ENCODE measurements around the gene CBFB. TPM values are rescaled to one million over a fixed set of nuclear protein-coding genes. Genes with fewer than 3 reads are reported as not detected.
A peak's percentile ranks its signal among the peaks of the same experiment; 100 is the strongest.
"Not testable (repeated sequence)": the region's sequence is repeated elsewhere in the genome, so short reads cannot be mapped to it uniquely, and the experiment has no call there.

The CBFB gene
- polyA plus RNA-seq (ENCODE audit: insufficient read length) = 83.8 TPM
- long read RNA-seq, donor 1, transcript CBFB-202 (6 exons, 2,971 nt) = major isoform, 9 of 47 reads
- long read RNA-seq, donor 1, transcript CBFB-201 (6 exons, 3,136 nt) = minor isoform, 8 of 47 reads
- long read RNA-seq, donor 1, partial matches to known transcripts = 30 of 47 reads
- long read RNA-seq, donor 1, other reads (novel, unspliced or antisense) = 0 of 47 reads
- long read RNA-seq, donor 2, transcript CBFB-202 (6 exons, 2,971 nt) = major isoform, 5 of 10 reads
- long read RNA-seq, donor 2, partial matches to known transcripts = 0 of 10 reads
- long read RNA-seq, donor 2, other reads (novel, unspliced or antisense) = 0 of 10 reads
- long read RNA-seq, donor 3, transcript CBFB-201 (6 exons, 3,136 nt) = minor isoform, 5 of 14 reads
- long read RNA-seq, donor 3, transcript CBFB-202 (6 exons, 2,971 nt) = major isoform, 7 of 14 reads
- long read RNA-seq, donor 3, partial matches to known transcripts = 0 of 14 reads
- long read RNA-seq, donor 3, other reads (novel, unspliced or antisense) = 0 of 14 reads
- long read RNA-seq, donor 4 = 0 reads
- long read RNA-seq, donor 5, transcript CBFB-201 (6 exons, 3,136 nt) = minor isoform, 7 of 15 reads
- long read RNA-seq, donor 5, transcript CBFB-202 (6 exons, 2,971 nt) = major isoform, 8 of 15 reads
- long read RNA-seq, donor 5, partial matches to known transcripts = 0 of 15 reads
- long read RNA-seq, donor 5, other reads (novel, unspliced or antisense) = 0 of 15 reads
- long read RNA-seq, donor 6, transcript CBFB-201 (6 exons, 3,136 nt) = major isoform, 10 of 26 reads
- long read RNA-seq, donor 6, transcript CBFB-202 (6 exons, 2,971 nt) = major isoform, 10 of 26 reads
- long read RNA-seq, donor 6, partial matches to known transcripts = 5 of 26 reads
- long read RNA-seq, donor 6, other reads (novel, unspliced or antisense) = 0 of 26 reads
- long read RNA-seq, donor 7, transcript CBFB-202 (6 exons, 2,971 nt) = minor isoform, 7 of 17 reads
- long read RNA-seq, donor 7, transcript CBFB-201 (6 exons, 3,136 nt) = major isoform, 10 of 17 reads
- long read RNA-seq, donor 7, partial matches to known transcripts = 0 of 17 reads
- long read RNA-seq, donor 7, other reads (novel, unspliced or antisense) = 0 of 17 reads
- long read RNA-seq, donor 8, transcript CBFB-201 (6 exons, 3,136 nt) = major isoform, 5 of 110 reads
- long read RNA-seq, donor 8, partial matches to known transcripts = 28 of 110 reads
- long read RNA-seq, donor 8, other reads (novel, unspliced or antisense) = 74 of 110 reads

DNA sequence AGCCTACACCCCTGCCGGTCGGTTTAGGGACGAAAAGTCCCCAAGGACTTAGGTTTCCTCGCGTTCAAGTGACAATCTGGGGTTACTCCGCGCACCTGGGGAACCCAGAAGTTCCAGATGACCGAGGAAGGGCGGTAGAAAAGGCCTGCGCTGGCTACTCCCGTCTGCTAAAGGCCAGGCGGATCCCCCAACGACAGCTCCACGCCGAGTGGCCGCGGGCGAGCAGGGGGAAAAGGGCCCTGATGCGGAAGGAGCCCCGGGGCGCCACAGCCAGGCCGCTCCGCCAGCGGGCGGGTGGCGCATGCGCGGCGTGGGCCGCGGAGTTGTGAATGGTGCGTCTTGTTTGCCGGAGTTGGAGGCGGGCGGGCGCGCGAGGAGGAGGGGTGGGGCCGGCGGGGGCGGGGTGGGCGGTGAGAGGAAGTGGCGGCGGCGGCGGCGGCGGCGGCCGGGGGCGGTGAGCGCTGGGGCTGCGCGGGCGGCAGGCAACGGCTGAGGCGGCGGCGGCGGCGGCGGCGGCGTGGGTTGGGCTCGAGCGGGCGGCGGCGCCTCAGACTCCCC lies at the start of gene CBFB:
Gene CBFB (plus strand): TSS at position 454 of the 558 bp plus-strand sequence. CDS start 259 bp downstream, outside the sequence.
- DNase-seq = peak; percentile 90

GRCh38 chr16:66983033-66983432 lies 45.9 kb upstream of the CBFB start:
- no peak for DNase-seq

DNA sequence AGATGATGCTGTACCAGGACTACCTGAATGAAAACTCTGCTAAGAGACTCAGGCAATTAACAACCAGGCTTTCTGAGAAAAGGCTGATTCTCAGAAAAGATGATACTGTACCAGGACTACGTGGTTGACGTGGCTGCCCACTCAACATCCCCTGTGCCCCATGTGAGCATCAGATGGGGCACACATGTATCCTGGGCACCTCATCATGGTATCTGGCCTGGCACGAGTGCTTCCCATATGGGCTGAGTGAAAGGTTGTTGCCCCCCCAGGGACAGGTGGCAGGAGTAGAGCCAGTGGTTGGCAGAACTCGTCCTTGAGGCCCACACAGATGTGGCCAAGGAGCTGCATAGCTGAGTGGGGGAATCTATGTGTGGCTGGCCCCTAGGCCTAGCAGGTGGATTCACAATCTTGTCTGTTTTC lies 44.0 kb upstream of the CBFB start:
- DNase-seq = no peak

GRCh38 chr16:66986559-66986958 lies 42.4 kb upstream of the CBFB start:
- DNase-seq = no peak

- DNase-seq = no peak
Measured at GRCh38 chr16:66988197-66988788, 40.7 kb upstream of the CBFB start, which contains the start of gene CES4A. TSS of gene CES4A (plus strand) at chr16:66988589. CDS start at chr16:66988773, 184 bp downstream.

GRCh38 chr16:66991545-66992077 lies 37.3 kb upstream of the CBFB start:
- no peak for DNase-seq

DNA sequence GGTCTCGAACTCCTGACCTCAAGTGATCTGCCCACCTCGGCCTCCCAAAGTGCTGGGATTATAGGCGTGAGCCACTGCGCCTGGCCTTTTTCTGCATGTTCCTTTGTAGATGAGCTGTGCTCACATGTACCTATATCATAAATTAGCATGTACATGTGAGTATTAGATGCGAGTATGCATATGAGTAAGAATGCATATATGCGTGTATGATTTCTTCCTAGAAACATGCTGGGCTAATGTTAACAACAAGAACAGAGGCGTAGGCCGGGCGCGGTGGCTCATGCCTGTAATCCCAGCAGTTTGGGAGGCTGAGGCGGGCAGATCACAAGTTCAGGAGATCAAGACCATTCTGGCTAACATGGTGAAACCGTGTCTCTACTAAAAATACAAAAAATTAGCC lies 35.4 kb upstream of the CBFB start:
- DNase-seq = not testable (repeated sequence)

DNA sequence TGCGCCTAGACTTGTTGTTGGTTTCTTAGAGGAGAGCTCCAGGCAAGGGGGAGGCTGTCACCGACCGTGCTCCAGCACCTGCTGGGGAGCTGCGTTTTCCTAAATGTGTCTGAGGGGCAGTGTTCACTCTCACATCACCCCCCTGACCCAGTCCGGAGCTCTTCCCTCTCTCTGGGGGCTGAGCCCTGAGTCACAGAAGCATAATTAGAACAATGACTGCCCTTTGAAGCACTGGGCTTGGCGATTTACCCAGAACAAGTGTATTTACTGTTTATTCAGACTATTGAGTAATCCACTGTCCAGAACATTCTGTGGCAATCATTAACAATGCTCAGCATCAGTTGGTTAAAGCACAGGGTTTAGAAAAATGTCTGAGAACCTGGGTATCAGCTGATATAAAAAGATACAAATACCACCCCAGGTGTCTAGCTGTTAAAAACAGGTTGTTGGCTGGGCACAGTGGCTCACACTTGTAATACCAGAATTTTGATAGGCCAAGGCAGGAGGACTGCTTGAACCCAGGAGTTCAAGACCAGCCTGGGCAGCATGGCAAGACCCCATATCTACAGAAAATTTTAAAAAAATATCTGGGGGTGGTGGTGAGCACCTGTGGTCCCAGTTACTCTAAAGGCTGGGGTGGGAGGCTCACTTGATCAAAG lies 32.5 kb upstream of the CBFB start:
- no peak for DNase-seq

GRCh38 chr16:66996983-66997358 lies 32.0 kb upstream of the CBFB start:
- no peak for DNase-seq

- DNase-seq = no peak
Measured at GRCh38 chr16:67000384-67001351, 28.3 kb upstream of the CBFB start.

DNA sequence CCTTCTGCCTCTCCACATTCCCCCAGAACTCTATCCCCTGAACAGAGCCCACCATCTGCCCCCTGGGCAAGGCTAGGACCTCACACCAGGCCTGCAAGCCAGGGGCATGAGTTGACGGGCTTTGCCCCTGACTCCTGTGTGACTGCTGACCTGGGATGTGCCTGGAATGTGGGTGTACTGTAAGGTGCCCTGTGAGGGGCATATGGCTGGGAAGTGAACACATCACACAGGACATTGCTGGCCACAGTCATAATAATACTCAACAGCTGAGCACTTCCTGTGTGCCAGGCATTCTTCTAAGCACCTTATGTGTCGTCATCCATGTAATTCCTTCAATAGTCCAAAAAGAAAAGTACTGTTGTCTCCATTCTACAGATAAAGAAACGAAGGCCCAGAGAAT lies 27.2 kb upstream of the CBFB start:
- no peak for DNase-seq

- no peak for DNase-seq
Measured at GRCh38 chr16:67006930-67007658, 21.9 kb upstream of the CBFB start.

GRCh38 chr16:67009158-67009557 lies 19.8 kb upstream of the CBFB start:
- no peak for DNase-seq

- no peak for DNase-seq
Measured at GRCh38 chr16:67011274-67011673, 17.7 kb upstream of the CBFB start.

GRCh38 chr16:67013233-67013822 lies 15.6 kb upstream of the CBFB start:
- DNase-seq = no peak

DNA sequence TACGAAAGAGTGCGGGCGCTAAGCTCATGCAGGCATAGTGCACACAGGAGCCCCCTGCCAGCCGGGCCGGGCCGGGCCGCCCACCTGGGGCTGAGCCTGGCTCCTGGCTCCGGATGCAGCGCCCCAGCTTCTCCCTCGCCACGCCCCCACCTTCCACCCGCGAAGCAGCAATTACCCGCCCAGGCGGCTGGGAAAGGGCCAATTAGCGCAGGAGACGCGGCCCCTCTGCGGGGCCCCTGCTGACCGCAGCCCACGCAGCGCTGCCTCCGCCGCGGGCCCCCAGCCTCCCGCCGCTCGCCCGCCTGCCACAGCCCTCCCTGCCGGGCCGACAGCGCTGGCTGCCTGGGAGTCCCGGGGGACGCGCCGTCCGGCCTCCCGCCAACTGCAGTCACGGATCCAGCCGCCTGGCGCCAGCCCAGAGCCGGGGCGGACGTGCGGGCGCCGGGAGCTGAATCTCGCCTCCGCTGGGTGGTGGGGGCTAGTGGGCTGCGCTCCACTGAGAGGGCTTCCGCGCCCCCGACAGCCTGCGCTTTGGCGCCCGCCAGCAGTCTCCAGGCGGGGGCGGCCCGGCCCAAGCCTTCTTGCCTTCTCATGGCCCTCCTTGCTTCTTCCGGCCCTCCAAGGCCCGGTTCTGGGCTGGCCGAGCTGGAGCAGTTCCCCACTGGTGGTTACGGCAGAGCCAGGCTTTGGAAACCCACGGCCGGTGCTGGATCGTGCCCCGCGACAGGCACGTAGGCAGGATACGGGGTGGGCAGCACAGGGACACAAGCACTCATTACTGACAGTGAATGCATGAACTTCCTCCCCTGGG lies 14.9 kb upstream of the CBFB start:
- peak; percentile 86 for DNase-seq

DNA sequence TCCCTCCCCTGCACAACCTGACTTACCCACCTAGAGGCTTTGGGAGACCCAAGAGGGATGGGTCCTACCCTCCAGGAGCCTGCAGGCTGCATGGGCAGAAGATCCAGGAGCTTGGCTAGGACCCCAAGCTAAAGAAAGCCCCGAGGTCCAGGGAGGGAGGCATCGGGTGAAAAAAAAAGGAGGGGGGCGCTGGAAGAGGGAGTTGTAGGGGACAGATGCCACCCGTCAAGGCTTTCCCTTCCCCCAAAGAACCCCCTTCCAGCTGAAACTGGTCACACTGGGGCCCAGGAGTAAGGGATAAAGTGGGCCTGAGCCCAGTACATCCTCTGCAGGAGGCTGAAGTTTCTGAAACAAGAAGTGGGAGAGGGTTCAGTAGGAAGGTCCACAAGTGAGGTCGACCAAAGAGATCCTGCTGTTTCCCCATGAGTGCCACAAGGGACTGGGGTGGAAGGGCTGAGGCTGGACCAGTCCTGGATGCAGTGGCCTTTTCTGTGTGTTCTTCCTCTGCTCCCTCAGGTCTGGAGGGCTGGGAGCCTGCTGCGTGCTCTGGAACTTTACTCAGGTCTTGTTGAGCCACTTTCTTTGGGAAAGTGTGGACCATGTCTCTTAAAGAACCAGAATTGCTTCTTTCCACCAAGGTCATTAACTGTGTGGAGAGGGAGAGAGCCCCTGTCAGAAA lies 14.2 kb upstream of the CBFB start:
- DNase-seq = no peak
